ENCODE results near the gene SETD4. TPM values are rescaled to one million over a fixed set of nuclear protein-coding genes. Genes with fewer than 3 reads are reported as not detected.

The SETD4 gene
- total RNA-seq, 1 experiment from 2014 or later = 22.7 TPM

- DNase-seq (ENCODE audit: low read depth, low spot score) (no peak), ATAC-seq (no peak)
- H2AFZ ChIP-seq (ENCODE audit: low read depth, low read length, poor library complexity, severe bottlenecking) = no peak overlapping the region
- H3K27ac ChIP-seq (ENCODE audit: low read depth, low read length) = no peak overlapping the region
- no peaks in the 10 kb centered on the region for H3K79me2 ChIP-seq (ENCODE audit: insufficient read depth, low read length)
- RAD21 ChIA-PET (ENCODE audit: low non-redundant PET in 1 of 2, low total read pairs in 2 of 2, uncharacterized antibody in 2 of 2, unreplicated experiment in 2 of 2) = no interaction called here
- CTCF ChIA-PET = no interaction called here
- no peaks in the 10 kb centered on the region for H3K27me3 ChIP-seq (ENCODE audit: insufficient read depth, low read length)
- no peak overlapping the region for H3K9ac ChIP-seq (ENCODE audit: low read length)
- no peak overlapping the region for H3K4me2 ChIP-seq (ENCODE audit: low read length)
- no peak for TF ChIP-seq POLR2A (IDR thresholded peaks at IDR 0.05; ENCODE audit: borderline replicate concordance, extremely low read depth, insufficient read depth, insufficient read length)
- TF ChIP-seq SRF (IDR thresholded peaks at IDR 0.05; ENCODE audit: low read depth) = no peak
- H3K36me3 ChIP-seq (ENCODE audit: control insufficient read depth in 1 of 2, insufficient read depth in 2 of 2, low read length in 2 of 2) = no peaks in the 10 kb centered on the region
- no peaks in the 10 kb centered on the region for H3K4me1 ChIP-seq (ENCODE audit: control insufficient read depth in 1 of 2, insufficient read depth in 2 of 2, low read length in 2 of 2)
- H4K20me1 ChIP-seq (ENCODE audit: insufficient read depth) = no peaks in the 10 kb centered on the region
- intact Hi-C loops (cut with micrococcal nuclease) = no loop called here
- no peak overlapping the region for H3K4me3 ChIP-seq (replicated peaks in 1 of 2; ENCODE audit: low read depth in 1 of 2, low read length in 2 of 2)
- H3K9me3 ChIP-seq (ENCODE audit: control insufficient read depth in 1 of 2, insufficient read depth in 1 of 2, low read depth in 1 of 2, low read length in 2 of 2) = peaks cover 10 to 11% of the 10 kb centered on the region in 2 experiments; a peak in 2 of 4 replicates
- H3K9me2 ChIP-seq (ENCODE audit: insufficient read depth) = no peaks in the 10 kb centered on the region
- BruUV-seq (replicated peaks) = no TSS peak
- POLR2A ChIA-PET = no interaction called here
Observed at GRCh38 chr21:36089946-36090345, 29.6 kb upstream of the SETD4 start.

GRCh38 chr21:36087362-36088138 is 27.2 kb upstream of the SETD4 start:
- POLR2A ChIA-PET = no interaction called here
- RAD21 ChIA-PET (ENCODE audit: low non-redundant PET in 1 of 2, low total read pairs in 2 of 2, uncharacterized antibody in 2 of 2, unreplicated experiment in 2 of 2) = no interaction called here
- TF ChIP-seq ZBTB33 (IDR thresholded peaks at IDR 0.05; ENCODE audit: extremely low read depth, insufficient replicate concordance, low read length) (no peak), CTCF (IDR thresholded peaks at IDR 0.05 in 2 of 3, conservative IDR thresholded peaks at IDR 0.05 in 1 of 3; ENCODE audit: borderline replicate concordance in 1 of 3, insufficient read depth in 1 of 3, low read depth in 2 of 3, low read length in 2 of 3) (peak in 2 of 3 experiments; percentile 16 to 36; a peak in 2 of 6 replicates), JUND (IDR thresholded peaks at IDR 0.05) (no peak)
- Histone ChIP-seq H3K27me3 (ENCODE audit: insufficient read depth, low read length) (no peaks in the 10 kb centered on the region), H3K4me1 (ENCODE audit: control insufficient read depth in 1 of 2, insufficient read depth in 2 of 2, low read length in 2 of 2) (no peaks in the 10 kb centered on the region), H2AFZ (ENCODE audit: low read depth, low read length, poor library complexity, severe bottlenecking) (no peak overlapping the region), H3K9me3 (ENCODE audit: control insufficient read depth in 1 of 2, insufficient read depth in 1 of 2, low read depth in 1 of 2, low read length in 2 of 2) (no peaks in the 10 kb centered on the region), H3K9me2 (ENCODE audit: insufficient read depth) (no peaks in the 10 kb centered on the region), H3K9ac (ENCODE audit: low read length) (no peak overlapping the region), H4K20me1 (ENCODE audit: insufficient read depth) (no peaks in the 10 kb centered on the region), H3K4me2 (ENCODE audit: low read length) (no peak overlapping the region), H3K27ac (ENCODE audit: low read depth, low read length) (no peak overlapping the region), H3K79me2 (ENCODE audit: insufficient read depth, low read length) (no peaks in the 10 kb centered on the region), H3K36me3 (ENCODE audit: control insufficient read depth in 1 of 2, insufficient read depth in 2 of 2, low read length in 2 of 2) (no peaks in the 10 kb centered on the region), H3K4me3 (replicated peaks in 1 of 2; ENCODE audit: low read depth in 1 of 2, low read length in 2 of 2) (no peak overlapping the region)
- intact Hi-C loops (cut with micrococcal nuclease) = no loop called here
- BruUV-seq (replicated peaks) = no TSS peak
- ATAC-seq (peak; percentile 72), DNase-seq (ENCODE audit: low read depth, low spot score) (no peak)
- CTCF ChIA-PET = no interaction called here
